Suprapubic skin (tissue), 3 donors: Measurements from ENCODE around the gene SHMT2.

Source experiments
- POLR2A ChIP-seq, 2 donors: fragments of 450-650 bp; IDR thresholded peaks; one replicate each; pipeline ENCODE4 v1.6.1; 2017; ENCODE audit warnings: antibody characterized with exemption in 2 of 2, mild to moderate bottlenecking in 2 of 2, moderate library complexity in 2 of 2
- TF ChIP-seq, protein P1 (sequence below), 2 donors: fragments of 200-600 bp in 1 of 2; fragments of 450-650 bp in 1 of 2; sonication (generic) in 1 of 2; IDR thresholded peaks; one replicate each; pipeline ENCODE4 v1.5.1; 2016 to 2019; ENCODE audit warnings: antibody characterized with exemption in 2 of 2, mild to moderate bottlenecking in 1 of 2, moderate library complexity in 1 of 2

DNA sequence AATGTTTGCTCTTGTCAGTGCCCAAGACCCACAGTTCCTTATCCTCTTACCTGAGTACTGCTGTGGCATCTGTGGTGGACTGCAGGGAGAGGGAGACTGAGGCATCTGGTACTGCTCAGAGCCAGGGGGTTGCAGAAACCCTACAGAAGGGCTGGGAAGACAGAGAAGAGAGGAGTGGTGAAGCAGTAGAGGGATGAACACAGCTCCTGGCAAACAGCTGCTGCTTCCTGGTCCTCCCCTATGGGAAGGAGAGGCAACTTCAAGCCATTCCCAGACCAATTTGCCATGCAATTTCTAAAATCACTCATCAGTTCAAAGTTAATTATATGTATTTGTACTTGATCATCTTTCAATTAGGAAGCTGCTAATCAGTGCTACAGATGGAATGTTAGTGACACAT, 37.2 kb downstream of the SHMT2 start:
- TF ChIP-seq, protein P1, sequence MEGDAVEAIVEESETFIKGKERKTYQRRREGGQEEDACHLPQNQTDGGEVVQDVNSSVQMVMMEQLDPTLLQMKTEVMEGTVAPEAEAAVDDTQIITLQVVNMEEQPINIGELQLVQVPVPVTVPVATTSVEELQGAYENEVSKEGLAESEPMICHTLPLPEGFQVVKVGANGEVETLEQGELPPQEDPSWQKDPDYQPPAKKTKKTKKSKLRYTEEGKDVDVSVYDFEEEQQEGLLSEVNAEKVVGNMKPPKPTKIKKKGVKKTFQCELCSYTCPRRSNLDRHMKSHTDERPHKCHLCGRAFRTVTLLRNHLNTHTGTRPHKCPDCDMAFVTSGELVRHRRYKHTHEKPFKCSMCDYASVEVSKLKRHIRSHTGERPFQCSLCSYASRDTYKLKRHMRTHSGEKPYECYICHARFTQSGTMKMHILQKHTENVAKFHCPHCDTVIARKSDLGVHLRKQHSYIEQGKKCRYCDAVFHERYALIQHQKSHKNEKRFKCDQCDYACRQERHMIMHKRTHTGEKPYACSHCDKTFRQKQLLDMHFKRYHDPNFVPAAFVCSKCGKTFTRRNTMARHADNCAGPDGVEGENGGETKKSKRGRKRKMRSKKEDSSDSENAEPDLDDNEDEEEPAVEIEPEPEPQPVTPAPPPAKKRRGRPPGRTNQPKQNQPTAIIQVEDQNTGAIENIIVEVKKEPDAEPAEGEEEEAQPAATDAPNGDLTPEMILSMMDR (IDR thresholded peaks at IDR 0.05) = no peak
- TF ChIP-seq POLR2A (IDR thresholded peaks at IDR 0.05) = no peak
